ENCODE results near the gene TECPR2. TPM values are rescaled to one million over a fixed set of nuclear protein-coding genes. Genes with fewer than 3 reads are reported as not detected.
"Not testable (repeated sequence)": the region's sequence is repeated elsewhere in the genome, so short reads cannot be mapped to it uniquely, and the experiment has no call there.

Gene TECPR2
- total RNA-seq, 1 donor from 2014 or later: 8.9 TPM

- no peak for DNase-seq (ENCODE audit: low read depth in 2 of 2)
These were observed 145.7 kb downstream of the TECPR2 start for GRCh38 chr14:102508410-102508773.

GRCh38 chr14:102508774-102509745, 146.3 kb downstream of the TECPR2 start:
- DNase-seq (ENCODE audit: low read depth in 2 of 2): peak; percentile 43 to 53

DNA sequence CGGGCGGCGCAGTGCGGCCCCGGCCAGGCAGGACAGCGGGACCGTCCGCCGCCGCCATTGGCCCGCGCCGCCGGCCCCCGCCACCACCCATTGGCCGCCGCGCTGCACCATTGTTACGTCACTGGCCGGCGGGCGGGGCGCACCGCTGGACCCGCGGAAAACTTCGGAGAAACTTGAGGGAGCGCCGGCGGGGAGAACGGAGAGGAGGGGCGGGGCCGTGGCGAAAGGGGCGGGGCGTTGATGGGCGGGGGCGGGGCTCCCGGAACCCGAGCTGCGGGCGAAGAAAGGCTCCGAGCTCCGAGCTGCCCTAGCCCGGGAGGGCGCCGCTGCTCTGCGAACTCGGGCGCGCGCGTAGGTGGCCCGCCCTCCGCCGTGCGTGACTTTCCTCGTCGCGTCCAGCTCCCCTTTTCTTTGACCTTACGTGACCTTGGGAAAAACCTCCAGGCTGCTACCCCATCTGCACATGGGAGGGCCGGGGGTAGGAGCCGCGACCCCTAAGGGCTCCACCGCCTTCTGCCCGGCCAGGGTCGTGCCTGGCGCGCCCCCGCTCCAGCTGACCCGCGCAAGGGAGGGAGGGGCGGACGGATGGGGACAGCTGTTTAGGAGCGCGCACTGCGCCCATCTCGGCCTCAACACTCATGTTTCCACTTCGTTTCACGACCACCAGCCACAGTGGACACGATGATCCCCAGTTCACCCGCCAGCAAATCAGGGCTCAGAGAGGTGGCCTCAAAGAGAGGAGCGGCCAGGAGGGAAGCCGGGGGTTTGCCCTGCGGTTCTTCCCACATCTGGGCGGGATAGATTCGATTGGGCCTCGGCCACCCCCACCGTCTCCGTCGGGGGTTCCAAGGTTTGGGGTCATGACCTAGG, 147.2 kb downstream of the TECPR2 start, which contains the start of gene ANKRD9:
ANKRD9 (minus strand) TSS at position 31 of the 870 bp plus-strand sequence. CDS start 1,887 bp downstream, outside the sequence.
- DNase-seq (ENCODE audit: low read depth in 2 of 2): peak; percentile 95 to 96

DNA sequence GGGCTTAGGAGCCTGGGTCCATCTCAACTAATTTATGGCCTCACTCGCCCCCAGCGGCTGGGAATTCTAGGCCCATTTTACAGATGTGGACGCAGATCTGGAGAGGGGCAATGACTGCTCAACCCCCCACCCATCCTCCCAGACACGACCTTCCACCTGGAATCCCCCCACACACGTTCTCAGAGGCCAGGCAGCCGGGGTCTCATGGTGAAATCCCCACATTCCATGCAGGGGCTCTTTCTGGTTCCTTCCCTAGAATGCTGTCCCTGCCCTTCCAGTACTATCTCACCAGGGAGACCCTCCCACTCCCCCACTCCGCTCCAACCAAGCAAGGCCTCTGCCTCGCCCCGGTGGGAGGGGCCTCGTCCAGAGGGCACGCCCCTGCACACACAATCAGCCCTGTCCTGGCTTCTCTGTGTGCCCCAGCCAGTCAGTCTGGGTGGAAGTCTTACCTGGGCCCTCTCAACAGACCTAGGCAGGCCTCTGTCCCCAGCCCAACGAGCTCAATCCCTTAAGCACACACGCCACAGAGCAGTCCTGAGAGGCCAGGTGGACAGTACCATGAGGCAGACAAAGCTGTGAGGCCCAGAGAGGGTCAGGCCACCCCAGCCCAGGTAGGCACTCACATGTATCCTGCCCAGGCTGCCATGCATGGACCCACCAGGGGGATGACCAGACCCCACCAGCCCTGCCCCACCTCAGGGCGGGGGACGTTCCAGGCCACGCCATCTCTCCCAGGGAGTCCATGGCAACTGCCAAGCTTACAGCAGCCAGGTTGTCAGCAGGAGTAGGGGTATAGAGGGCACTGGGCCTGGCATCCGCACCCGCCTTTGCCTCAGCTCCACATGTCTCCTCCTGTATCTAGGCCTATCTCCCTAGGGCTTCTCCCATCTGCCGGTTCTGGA, 148.1 kb downstream of the TECPR2 start:
- peak in 1 of 2 donors; percentile 37 for DNase-seq (ENCODE audit: low read depth in 2 of 2)

- DNase-seq (ENCODE audit: low read depth in 2 of 2): no peak
These were observed 148.8 kb downstream of the TECPR2 start for GRCh38 chr14:102511538-102511937.

- no peak for DNase-seq (ENCODE audit: low read depth in 2 of 2)
These were observed 150.1 kb downstream of the TECPR2 start for GRCh38 chr14:102512793-102513300.

DNA sequence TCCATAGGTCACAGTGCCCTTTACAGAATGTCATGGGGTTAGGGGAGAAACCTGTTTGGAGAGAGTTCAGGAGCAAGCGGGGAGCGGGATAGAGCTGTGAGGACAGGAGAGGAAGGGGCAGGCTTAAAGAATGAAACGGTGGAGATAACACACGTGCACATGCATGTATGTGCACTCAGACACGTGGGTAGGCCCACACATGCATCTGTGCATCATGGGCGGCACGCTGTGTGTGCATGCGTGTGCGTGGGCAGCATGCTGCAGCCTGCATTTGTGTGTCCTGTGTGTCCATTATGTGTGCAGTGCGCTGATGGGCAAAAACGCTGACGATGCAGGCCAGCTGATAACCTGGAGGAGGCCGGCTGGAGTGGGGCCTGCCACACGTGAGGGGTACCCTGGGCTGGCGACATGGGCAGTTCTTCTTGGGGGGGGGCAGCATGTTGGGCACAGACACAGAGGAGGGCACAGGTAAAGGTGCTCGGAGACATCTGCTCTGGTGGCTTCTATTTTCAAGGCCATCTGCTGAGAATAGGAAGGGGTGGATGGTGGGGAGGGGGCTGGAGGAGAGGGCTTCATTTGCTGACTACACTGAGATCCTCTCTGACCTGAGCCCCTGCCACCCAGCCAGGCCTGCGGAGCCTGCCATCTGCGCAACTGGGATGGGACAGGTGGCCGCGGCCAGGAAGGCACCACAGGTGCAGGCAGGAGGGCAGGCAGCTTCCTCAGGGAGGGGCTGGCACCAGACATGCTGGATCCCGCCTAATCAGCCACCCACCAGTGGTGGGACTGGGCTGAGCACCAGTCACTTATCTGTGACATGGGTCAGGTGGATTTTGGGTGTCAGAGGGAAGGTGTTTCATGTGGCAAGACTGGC, 151.4 kb downstream of the TECPR2 start:
- DNase-seq (ENCODE audit: low read depth in 2 of 2): no peak

DNA sequence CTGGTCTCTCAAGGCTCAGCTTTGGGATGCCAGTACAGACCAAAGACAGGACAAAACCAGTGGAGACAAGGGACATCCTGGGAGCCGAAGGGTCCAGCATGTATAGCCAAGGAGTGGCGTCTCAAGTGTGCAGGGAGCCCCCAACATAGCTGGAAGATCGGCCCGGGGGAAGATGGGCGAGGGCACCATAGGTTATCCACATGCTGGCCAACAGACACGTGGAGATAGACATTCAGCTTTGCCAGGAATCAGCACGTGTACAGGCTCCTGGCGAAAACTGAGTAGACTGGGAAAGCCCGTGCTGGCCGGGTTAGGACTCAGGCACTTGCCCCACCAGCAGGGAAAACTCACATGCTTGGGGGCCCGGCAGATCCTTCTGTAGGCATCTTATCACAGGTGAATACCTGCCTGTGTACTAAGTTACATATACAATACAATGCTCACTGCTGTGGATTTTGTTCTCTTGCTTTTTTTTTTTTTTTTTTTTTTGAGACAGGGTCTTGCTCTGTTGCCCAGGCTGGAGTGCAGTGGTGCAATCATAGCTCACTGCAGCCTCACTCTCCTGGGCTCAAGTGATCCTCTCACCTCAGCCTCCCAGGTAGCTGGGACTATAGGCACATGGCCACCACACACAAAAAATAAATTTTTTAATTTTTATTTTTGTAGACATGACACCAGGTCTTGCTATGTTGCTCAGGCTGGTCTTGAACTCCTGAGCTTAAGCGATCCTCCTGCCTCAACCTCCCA, 152.4 kb downstream of the TECPR2 start:
- DNase-seq (ENCODE audit: low read depth in 2 of 2): no peak

DNA sequence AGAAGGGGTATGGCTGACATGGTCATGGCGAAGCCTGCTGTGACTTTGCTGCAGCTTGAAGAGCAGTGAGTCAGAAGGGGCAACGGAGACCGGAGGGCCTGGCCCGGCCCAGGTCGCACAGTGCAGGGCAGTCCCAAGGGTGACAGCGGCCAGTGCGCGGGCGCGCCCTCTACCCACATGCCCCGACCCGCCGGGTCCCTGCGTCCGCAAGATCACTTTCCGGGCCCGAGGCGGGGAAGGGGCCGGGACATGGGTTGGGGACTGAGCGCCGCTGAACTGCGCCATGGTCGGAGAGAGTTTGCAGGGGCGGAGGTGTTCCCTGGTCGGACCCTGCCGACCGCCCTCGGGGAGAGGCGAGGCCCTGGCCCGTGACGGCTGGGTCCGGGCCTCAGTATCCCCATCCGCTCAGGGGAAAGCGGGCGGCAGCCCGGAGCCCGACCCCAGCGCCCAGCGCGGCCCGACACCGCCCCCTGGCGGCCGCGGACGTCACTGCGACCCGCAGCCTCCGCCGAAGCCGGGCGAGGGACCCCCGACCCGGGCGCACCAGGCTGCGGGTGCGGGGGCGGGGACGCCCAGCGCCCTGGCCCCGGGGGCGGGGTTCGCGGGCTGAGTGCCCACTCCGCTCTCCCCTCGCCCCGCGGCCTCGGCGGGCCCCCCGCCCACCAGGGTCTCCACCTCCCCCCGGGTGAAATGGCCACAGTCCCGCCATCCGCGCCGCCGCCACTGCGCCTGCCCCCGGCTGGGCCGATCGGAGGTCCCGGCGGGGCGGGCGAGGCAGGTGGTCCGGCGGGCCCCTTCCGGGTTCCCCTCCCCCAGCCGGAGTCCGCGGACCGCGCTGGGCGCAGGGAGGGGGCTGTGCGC, 154.0 kb downstream of the TECPR2 start:
- DNase-seq (ENCODE audit: low read depth in 2 of 2): peak; percentile 28 to 42

DNA sequence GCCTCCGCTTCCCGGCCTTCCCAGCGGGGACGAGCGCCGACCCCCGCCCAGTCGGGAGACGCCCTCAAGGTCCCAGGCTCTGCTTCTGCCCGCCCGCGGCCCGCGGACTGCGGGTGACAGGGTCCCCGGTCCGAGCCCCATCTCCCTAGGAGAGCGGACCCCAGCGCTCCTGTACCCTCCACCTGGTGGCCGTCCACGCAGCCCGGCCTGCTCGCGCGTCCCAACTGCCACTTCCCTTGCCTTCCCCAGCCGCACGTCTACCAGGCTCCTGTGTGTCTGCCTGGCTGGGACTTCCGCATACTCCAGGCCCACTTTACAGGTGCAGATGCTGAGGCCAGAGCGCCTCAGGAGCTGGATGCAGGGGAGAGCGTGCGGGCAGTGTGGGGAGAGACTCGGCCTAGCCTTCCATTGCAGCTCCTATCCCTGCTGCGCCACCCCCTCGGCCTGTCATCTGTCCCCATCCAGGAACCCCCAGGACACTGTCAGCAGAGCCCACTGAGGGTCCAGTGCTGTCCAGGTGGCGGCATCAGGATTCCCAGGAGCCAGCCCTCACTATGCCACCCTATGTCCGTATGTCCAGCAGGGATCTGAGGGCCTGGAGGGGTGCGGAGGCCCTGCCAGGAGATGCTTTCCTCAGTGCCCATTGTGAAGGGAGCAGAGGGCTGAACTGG, 154.8 kb downstream of the TECPR2 start:
- peak in 1 of 2 donors; percentile 34 for DNase-seq (ENCODE audit: low read depth in 2 of 2)

DNA sequence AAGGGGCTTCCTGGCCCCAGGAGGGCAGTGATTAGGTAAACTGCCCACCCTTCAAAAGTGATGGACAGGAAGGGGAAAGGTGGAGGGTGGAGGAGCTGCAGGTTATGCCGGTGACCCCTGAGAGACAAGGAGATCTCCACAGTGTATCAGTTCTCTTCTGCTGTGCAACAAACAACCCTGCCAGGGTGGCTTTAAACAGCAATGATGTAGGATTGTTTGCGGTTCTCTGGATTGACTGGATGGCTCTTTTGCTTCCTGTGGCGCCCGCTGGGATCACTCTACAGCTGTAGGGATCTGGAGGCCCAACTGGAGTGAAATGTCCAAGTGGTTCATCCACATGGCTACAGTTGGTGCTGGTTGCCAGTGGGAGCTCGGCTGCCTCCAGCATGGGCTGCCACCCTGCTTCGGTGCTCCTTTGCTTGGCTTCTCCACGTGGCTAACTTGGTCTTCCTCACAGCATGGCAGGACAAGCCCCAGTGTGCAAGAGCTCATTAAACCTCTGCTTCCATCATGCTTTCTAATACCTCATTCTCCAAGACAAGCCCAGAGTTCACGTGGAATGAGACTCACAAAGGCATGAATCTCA, 155.4 kb downstream of the TECPR2 start:
- DNase-seq (ENCODE audit: low read depth in 2 of 2): no peak

- not testable (repeated sequence) for DNase-seq (ENCODE audit: low read depth in 2 of 2)
These were observed 157.0 kb downstream of the TECPR2 start for GRCh38 chr14:102519709-102520108.

DNA sequence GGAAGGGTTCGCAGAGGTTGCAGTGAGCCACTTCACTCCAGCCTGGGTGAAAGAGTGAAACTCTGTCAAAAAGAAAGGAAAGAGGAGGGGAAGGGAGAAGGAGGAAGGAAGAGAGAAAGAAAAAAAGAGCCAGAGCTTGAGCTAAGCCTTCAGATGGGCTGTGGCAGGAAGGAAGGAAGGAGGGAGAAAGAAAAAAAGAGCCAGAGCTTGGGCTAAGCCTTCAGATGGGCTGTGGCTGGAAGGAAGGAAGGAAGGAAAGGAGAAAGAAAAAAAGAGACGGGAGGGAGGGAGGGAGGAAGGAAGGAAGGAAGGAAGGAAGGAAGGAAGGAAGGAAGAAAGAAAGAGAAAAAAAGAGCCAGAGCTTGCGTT, 160.4 kb downstream of the TECPR2 start:
- no peak for DNase-seq (ENCODE audit: low read depth in 2 of 2)

GRCh38 chr14:102523569-102524450, 161.1 kb downstream of the TECPR2 start:
- no peak for DNase-seq (ENCODE audit: low read depth in 2 of 2)

- peak; percentile 97 to 98 for DNase-seq (ENCODE audit: low read depth in 2 of 2)
These were observed 161.9 kb downstream of the TECPR2 start for GRCh38 chr14:102524451-102525218.
